GDM1 (cell line): ENCODE measurements around the gene FAM110D.
A peak's percentile ranks its signal among the peaks of the same experiment; 100 is the strongest.

Experiments
- DNase-seq: peaks from one replicate; lab custom pipeline; 2025; lab: John Stamatoyannopoulos, UW

The FAM110D gene

DNA sequence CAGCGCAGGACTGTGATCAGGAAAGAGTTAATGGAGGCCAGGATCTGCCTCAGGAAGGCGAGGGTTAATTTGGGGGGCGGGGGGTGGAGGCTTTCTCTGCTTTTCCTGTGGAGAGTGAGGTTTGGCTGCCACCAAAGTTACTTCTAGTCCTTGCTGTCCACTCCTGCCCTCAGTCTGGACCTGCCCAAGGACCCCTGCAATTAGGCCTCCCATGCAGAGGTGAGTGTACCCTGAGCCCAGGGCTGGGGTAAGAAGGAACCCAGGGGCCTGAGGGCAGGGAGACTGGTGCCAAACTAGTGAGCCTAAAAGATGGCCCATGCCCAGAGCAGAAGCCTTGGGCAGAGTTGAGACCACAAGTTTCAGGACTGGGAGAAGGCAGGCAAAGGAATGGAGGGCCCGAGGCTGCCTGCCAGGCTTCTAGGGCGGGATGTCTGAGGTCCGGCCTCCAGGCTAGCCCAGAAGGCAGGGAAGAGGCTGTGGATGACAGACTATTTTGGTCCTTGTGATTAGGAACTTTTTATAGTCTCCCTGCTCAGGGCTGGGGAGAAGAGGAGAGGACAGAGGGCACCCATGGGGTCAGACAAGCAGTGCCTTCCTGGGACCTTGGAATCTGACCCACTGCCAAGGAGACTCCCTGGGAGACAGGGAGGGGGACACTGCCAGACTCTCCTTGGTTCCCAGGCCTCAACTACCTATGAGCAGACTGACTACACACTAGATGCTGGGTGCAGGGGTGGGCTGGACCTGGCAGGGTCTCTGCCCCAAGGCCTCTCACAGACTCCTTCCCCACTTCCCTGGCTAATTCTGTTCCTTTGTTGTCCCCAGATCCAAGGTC, at the start of gene FAM110D:
TSS of gene FAM110D (plus strand) at position 172 of the 835 bp plus-strand sequence. CDS start 2,213 bp downstream, outside the sequence.
- DNase-seq = no peak

DNA sequence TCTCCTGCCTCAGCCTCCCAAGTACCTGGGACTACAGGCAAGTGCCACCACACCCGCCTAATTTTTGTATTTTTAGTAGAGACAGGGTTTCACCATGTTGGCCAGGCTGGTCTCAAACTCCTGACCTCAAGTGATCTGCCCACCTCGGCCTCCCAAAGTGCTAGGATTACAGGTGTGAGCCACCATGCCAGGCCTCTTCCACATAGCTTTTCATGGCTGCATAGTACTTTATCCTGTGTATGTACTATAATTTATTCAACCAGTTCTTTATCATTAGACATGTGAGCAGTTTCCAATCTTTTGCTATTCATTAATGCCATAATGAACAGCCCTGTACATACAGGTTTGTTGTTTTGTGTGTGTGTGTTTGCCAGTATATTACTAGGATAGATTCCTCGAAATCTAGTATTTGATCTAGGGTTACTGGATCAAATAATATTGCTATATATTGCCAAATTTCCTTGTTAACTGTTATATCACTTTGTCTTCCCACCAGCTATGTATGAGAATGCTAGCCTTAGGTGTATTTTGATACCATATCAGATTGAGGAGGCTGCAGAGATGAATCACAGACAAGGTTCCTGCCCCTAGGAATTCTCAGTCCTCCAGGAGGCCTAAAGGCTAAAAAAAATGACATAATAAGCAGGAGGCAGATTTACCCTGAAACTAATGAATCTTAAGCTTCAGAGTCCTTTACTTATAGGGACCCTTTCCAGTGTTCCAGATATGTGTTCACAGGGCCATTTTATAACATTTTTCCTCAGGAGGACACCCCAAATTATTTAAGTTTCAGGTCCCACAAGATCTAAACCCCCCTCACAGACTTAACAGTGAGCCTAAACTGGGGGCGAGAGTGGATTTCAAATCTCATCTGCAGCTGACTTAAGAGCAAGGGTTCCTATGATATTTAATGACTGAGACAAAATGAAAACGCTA, 49.4 kb upstream of the FAM110D start:
- no peak for DNase-seq

DNA sequence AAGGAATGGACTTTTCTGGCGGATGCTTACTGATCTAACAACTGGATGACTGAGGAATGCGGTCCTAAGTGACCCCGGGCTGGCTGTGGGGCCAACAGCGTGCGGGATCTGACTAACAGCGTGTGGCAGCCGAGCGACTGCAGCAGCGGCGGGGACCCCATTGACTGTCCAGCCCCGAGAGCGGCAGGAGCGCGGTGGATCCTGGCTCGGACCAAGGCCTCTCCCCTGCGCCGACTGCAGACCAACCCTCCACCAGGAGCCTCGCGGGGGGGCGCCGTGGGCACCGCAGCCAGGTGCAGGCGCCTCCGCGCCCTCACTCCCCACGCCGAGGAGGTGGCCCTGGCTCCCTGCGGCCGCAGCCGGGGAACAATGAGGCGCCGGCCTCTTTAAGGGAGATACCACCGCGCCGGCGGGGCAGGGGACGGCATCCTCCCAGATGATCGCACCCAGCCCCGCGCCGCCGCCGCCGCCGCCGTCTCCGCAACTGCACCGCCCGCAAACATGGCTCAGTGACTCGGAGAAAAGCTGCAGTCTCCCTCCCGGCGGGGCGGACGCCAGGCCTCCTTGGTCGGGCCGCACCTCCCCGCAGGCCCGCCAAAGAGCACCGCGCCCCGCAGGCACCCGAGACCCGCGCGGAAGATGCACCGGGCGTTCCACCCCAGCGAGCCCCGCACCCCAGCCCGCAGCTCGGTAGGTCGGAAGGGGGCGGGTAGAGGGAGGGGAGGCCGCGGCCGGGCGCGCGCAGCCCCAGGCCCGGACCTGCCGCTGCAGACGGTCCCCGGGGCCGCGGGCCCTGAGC, 47.9 kb upstream of the FAM110D start:
- peak; percentile 59 for DNase-seq

DNA sequence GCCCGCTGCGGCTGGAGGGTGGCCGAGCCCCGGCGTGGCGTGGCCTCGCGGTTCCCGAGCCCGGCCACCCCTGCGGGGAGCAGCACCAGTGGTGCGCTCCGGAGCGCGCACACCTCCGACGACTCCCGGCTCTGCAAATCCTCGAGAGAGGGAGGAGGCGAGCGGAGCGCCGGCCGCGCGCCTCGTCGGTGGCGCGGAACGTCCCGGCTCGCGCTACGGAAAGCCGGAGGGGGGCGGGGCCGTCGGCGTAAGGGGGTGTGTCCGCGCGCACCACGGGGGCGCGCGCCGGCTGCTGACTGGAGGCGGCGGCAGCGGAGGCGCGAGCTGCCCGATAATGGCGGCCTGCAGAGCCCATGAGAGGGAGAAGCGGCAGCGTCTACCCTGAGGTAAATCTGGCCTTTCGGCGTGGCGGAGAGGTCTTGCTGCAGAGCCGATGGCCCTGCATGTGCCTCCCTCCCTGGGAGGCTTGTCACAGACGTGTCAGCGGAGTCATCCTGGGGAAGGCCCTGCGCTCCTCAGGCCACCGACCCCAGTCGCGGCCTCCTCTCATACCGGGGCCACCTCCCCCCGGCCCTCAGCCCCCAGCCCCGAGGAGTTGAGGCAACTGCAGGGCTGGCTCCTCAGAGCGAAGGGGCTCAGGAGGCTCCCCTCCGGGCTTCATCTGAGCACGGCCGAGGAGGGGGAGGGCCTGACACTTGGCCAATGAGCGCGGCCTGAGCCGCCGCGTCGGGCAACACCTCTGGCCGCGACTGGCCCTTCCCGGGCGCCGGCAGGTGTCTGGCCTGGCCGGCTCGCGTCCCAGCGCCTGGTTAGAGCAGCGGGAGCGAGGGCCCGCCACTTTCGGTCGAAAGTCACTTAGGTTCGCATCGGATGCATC, 47.1 kb upstream of the FAM110D start, which contains the start of gene PDIK1L:
TSS of gene PDIK1L (plus strand) at position 295 of the 877 bp plus-strand sequence. CDS start 2,485 bp downstream, outside the sequence.
- DNase-seq = peak; percentile 96

DNA sequence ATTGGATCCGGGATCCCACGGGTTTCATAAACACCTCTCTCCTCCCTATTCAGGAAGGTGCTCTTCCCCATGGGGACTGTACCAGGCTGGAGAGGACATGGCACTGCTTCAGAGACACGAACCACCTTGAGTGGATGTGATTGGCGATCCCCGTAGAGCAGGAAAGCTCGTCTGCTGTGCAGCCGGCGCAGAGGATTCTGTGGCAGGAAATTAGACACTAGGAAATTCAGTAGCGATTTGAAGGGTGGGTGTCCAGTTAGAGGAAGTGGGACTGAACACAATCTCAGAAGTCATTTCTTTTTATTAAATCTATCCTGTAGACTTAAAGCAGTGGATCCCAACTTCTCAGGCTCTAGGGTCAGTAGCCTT, 46.5 kb upstream of the FAM110D start:
- DNase-seq = no peak

DNA sequence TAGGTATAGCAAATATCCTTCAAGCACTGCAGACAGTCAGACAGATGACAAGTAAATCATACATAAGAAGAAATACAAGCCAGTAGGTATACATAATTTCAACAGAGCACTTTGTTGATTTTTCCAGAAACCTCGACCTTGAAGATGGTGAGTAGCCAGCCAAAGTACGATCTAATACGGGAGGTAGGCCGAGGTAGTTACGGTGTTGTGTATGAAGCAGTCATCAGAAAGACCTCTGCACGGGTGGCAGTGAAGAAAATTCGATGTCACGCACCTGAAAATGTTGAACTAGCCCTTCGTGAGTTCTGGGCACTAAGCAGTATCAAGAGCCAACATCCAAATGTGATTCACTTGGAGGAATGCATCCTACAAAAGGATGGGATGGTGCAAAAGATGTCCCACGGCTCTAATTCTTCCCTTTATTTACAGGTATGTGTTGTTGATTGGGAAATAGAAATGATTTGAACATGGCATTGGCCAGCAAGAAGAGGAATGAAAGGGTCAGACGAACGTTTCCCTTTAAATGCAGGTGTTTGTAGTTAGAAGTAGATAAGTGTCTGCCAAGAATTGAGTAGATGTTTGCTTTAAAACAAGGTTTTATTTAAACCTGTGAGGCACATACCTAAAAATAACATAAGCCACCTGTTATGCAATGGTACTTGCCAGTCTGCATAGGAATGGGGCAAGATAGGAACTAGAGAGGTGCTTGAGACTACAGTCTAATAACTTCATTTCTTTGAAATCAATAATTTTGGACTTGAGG, 44.5 kb upstream of the FAM110D start:
- DNase-seq = no peak

DNA sequence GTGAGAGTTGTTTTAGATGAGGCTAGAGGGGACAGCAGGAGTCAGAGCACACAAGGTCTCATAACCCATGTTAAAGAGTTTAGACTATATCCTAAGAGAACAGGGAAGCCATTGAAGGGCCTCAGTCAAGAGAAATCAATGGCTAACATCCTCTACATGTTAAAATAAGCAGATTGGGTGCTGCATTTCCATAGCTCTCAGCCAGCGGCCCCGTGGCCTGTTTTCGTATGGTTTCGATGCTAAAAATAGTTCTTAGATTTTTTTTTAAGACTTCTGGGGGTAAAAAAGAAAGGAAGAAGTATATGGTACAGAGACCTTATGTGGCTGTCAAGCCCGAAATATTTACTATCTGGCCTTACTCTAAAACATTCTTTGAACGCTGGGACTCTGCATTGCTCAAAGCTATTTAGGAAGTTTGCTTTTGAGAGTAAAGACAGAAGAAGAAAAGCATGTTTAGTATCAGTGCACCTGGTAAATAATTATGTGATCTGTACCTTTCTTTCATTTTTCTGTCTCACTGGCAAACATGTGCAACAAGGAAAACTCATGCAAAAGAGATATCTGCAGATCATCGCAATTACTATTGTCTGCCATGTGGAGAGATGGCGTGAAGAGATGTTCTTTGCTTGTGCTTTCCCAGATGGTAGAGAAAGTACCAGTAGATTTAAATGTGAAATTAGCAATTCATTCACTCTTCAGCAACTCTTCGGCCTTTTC, 38.8 kb upstream of the FAM110D start:
- no peak for DNase-seq

DNA sequence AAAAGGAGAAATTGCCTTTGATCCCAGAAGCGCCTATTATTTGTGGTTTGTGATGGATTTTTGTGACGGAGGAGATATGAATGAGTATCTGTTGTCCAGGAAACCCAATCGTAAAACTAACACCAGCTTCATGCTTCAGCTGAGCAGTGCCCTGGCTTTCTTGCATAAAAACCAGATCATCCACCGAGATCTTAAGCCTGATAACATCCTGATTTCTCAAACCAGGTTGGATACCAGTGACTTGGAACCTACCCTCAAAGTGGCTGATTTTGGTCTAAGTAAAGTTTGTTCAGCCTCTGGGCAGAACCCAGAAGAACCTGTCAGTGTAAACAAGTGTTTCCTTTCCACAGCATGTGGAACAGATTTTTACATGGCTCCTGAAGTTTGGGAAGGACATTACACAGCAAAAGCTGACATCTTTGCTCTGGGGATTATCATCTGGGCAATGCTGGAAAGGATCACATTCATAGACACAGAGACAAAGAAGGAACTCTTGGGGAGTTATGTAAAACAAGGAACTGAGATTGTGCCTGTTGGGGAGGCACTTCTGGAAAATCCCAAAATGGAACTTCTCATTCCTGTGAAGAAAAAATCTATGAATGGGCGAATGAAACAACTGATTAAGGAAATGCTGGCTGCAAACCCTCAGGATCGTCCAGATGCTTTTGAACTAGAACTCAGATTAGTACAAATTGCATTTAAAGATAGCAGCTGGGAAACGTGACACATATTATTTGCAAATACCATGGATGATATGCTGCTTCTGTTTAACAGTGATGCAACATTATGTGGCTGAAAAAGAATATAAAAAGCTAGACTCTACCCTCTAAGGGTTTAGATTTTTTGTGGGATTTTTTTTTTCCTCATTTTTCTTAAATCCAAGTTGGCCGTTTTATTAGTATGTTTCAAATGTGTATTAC, 36.8 kb upstream of the FAM110D start:
- DNase-seq = no peak

DNA sequence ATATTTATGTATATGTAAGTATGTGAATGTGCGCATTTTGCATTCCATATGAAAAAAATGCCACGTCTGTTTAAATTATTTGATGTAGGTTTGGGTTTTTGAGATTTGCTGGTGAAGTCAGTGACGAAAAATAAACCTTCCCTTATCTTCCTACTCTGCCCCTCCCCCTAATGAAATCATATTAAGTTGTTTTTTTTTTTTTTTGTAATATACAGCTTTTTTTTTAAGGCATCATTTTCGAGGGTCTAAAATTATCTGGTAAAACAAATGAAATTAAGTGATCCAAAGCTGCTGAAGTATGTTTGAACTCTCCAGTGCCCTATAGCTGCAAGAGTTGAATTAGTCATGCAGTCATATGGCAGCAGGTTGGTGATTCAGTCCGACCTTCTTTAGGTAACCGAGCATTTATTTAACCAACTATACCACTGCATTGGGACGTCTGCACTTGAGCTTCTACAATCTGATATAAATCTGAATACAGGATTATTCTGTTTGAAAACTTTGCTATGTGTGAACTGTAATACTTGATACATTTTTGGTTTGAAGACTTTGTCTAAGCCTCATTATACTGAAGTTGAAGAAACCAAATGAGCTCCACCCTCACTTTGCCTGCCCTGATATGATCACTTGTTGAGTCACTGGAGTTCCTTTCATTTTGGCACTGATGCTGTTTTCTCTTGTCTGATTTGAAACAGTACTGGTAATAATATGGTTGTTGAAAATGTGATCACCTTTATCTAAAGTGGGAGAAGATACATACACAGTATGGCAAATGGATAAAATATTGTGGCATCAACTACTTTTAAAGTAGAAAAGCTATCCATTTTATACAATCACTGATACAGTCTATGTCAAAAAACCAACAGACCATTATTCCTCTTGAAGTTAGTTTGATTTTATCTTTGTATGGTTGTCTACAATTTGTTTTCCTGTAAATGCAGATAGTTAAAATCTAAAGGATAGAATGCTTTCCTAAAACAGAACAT, 35.6 kb upstream of the FAM110D start:
- DNase-seq = no peak

DNA sequence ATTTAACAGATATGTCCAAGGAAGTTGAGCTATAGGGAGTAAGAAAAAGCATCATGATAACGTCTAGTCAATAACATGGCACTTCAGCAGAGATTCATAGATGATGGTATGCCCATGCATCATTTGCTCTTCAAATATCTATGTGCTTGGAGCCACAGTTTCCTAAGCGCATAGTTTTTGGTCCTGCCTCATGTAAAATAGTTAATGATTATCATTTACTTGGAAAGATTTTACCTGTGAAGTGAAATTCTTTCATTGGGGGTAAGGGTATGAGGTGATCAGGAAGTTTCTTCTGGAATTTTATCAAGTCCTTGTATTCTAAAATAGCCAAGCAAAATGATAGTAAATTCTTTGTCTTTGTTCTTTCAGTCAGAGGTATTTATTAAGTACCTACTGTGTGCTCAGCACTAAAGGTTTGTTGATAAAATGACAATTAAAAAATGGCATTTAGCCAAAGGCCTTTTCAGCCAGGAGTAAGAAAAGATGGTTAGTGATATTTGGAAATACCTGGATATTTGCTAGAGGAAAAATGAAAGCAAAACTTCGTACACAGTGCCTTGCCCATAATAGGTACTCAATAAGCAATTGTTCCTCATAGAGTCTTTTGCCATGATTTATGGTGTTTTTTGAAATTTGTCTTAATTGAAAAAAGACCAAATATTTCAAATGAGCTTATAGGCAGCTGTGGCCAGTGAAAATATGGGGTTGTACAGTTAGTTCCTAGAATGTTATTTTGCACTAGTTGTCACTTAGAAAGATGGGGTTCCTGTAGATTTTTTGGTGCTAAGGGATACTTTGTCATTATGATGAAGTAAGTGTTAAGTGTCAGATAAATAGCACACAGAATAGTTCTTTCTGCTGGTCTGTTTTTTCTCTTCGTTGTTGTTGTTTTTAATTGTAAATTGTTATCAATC, 34.2 kb upstream of the FAM110D start:
- DNase-seq = no peak

DNA sequence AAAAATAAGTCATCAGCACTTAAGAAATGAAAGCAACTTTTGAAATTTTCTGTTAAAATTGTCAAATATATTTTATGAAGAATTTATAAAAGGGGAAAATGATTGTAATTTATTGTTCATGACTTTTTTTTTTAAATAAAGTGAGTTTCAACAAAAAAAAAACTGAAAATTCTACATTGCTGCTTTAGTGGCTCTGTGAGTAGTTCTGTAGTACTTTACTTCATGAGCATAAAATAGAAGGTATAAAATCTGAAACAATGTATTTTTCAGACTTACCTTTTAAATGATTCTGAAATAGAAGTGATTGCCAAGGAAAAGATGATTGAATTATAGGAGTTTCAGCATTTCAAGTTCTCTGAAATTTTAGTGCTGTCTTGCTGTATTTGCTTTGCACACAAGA, 33.5 kb upstream of the FAM110D start:
- no peak for DNase-seq

DNA sequence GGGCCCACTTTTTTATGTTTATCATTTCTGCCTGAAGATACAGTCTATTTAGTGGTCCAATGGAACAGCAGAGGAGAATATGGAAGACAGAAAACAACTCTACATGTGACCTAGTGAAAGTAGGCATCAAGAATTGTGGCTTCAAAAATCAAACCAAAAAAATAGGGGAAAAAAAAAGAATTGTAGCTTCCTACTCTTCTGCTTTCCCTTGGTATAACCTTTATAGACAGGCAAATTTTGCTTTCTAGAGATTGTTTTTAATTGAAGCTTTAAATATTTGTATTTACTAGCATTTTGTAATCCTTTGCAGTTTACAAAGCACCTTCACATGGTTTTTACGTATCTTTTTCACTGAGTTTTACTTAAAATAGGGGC, 32.9 kb upstream of the FAM110D start:
- DNase-seq = no peak

DNA sequence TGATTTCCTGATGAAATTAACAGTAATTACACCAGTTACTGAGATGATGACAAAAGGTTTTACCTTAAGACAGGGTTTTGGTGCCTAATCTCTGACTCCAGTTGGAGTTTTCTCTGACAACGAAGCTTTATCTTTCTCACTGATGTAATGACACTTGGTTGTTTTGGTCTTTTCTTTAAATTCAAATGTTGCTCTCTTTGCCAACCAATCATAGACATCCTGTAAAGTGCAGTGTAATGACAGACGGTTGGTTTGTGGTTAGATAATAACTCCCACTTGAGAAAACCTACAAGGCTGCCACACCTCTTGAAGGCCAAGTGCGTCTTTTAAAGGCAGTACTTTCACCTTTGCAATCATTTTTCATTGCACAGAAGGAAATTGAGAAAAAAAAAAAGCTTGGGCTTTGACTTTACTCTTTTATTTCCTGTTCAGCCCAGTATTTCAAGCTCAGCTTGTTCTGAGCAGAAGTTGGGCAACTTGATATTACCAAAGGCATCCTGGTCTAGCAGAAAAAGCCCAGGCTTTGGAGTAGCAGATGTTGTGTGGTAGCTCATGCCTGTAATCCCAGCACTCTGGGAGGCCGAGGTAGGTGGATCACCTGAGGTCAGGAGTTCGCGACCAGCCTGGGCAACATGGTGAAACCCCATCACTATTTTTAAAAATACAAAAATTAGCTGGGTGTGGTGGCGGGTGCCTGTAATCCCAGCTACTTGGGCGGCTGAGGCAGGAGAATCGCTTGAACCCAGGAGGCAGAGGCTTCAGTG, 32.4 kb upstream of the FAM110D start:
- DNase-seq = peak; percentile 66

DNA sequence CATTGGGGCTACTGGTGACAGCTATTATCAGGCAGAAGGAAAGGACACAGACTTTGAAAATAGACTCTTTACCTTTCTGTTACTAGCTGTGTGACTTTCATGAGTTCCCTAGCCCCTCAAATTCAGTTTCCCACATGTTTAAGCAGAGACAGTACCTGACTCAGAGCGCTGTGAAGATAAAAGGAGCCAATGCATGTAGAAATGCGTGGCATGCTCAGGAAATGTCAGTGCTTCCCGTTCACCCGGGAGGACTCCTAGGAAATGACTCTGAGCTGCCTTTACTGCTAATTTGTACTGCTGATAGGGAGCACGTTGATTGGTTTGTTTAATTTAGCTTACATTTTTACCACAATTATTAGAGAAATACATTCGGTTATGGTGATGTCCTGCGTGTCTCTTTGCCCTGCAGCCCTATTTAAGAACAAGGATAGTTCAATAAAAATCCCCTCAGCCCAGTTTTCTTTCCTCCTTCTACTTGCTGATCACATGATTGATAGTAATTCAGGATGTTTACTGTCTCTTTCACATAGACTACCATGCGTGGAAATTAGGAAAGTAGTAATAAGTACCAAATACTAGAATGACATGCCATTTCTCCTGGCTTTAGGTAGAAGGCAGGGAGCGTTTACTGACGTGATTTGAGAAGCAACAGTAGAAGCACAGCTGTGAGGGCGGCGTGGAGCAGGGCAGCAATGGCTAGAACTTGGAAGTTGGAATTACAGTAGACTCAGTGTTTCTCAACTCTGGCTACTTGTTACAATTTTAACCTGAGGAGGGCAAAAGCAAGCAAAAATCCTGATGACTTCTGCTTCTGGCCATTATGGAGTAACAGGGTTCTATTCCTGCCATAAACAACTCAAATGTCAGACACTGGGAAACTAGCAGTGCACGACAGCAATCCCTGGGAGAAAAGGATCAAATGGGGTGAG, 31.4 kb upstream of the FAM110D start:
- no peak for DNase-seq
